HG03342 (cell line): ENCODE data around the gene NDRG2.

Source experiments
- ATAC-seq: cut with Tn5 transposase; IDR thresholded peaks from one replicate; pipeline ENCODE4 v1.9.1; 2021; ENCODE audit warnings: mild to moderate bottlenecking, moderate library complexity; ENCODE audit not compliant: unreplicated experiment

The NDRG2 gene

GRCh38 chr14:21037156-21037555 lies 12.3 kb upstream of the NDRG2 start:
- ATAC-seq: no peak

GRCh38 chr14:21036751-21037150 lies 11.9 kb upstream of the NDRG2 start:
- ATAC-seq: no peak

- no peak for ATAC-seq
Observed at GRCh38 chr14:21034707-21035106, 9.8 kb upstream of the NDRG2 start, which contains the start of gene RNASE13. RNASE13 (minus strand) TSS chr14:21034807; CDS start chr14:21034288, 519 bp downstream.

GRCh38 chr14:21033133-21033698 lies 8.4 kb upstream of the NDRG2 start:
- ATAC-seq: no peak

- ATAC-seq: no peak
Observed at GRCh38 chr14:21032326-21033132, 7.7 kb upstream of the NDRG2 start.

- no peak for ATAC-seq
Observed at GRCh38 chr14:21030531-21030930, 5.7 kb upstream of the NDRG2 start.

GRCh38 chr14:21029917-21030316 lies 5.1 kb upstream of the NDRG2 start, which contains the start of gene TPPP2:
TPPP2 (plus strand) TSS chr14:21030217; CDS start chr14:21030582, 365 bp downstream.
- ATAC-seq: no peak

- no peak for ATAC-seq
Observed at GRCh38 chr14:21026988-21027315, 2.1 kb upstream of the NDRG2 start.

GRCh38 chr14:21026274-21026987 lies 1.6 kb upstream of the NDRG2 start:
- ATAC-seq: no peak

- no peak for ATAC-seq
Observed at GRCh38 chr14:21025371-21026273, 761 bp upstream of the NDRG2 start.

GRCh38 chr14:21023817-21024584 lies 860 bp downstream of the NDRG2 start:
- no peak for ATAC-seq

- ATAC-seq: no peak
Observed at GRCh38 chr14:21023174-21023573, 1.7 kb downstream of the NDRG2 start.

- no peak for ATAC-seq
Observed at GRCh38 chr14:21022686-21023085, 2.2 kb downstream of the NDRG2 start.

GRCh38 chr14:21020977-21021545 lies 3.8 kb downstream of the NDRG2 start:
- no peak for ATAC-seq

GRCh38 chr14:21019366-21019765 lies 5.5 kb downstream of the NDRG2 start:
- ATAC-seq: no peak

GRCh38 chr14:21018781-21019180 lies 6.1 kb downstream of the NDRG2 start:
- no peak for ATAC-seq

- no peak for ATAC-seq
Observed at GRCh38 chr14:21018286-21018685, 6.6 kb downstream of the NDRG2 start.

- no peak for ATAC-seq
Observed at GRCh38 chr14:21017528-21018245, 7.2 kb downstream of the NDRG2 start.
